GM12878 (cell line): ENCODE data around the gene NKIRAS2. TPM values are rescaled to one million over a fixed set of nuclear protein-coding genes. Genes with fewer than 3 reads are reported as not detected.
A peak's percentile ranks its signal among the peaks of the same experiment; 100 is the strongest.

Experiments used
- ASH2L ChIP-seq: fragments of 300-600, 200-600 bp; sonication (generic); IDR thresholded peaks from 2 replicates; pipeline ENCODE4 v1.6.1; 2017; ENCODE audit warnings: low read depth, mild to moderate bottlenecking, borderline replicate concordance
- ATF7 ChIP-seq: fragments of 450-650 bp; IDR thresholded peaks from 2 replicates; pipeline ENCODE4 v1.6.1; 2016; ENCODE audit warnings: low read depth, mild to moderate bottlenecking
- BACH1 ChIP-seq: fragments of 450-650 bp; IDR thresholded peaks from 2 replicates; pipeline ENCODE4 v1.6.1; 2017; ENCODE audit warnings: mild to moderate bottlenecking, borderline replicate concordance
- CBFB ChIP-seq: IDR thresholded peaks from 2 replicates; pipeline ENCODE4 v1.6.1; 2016; ENCODE audit warnings: antibody characterized with exemption, low read depth
- CBX3 ChIP-seq: fragments of 200-600 bp; sonication (generic); IDR thresholded peaks from 2 replicates; pipeline ENCODE4 v1.6.1; 2016; ENCODE audit warnings: low read depth, borderline replicate concordance
- CREM ChIP-seq: IDR thresholded peaks from 2 replicates; pipeline ENCODE4 v1.6.1; 2014; ENCODE audit warnings: antibody characterized with exemption, low read depth
- ESRRA ChIP-seq: IDR thresholded peaks from 2 replicates; pipeline ENCODE4 v1.6.1; 2012; ENCODE audit warnings: mild to moderate bottlenecking, low read length, improper control_type of control experiment
- GABPA ChIP-seq: IDR thresholded peaks from 2 replicates; pipeline ENCODE4 v1.6.1; 2014; ENCODE audit warnings: antibody characterized with exemption, low read depth, mild to moderate bottlenecking, inconsistent platforms
- KAT2A ChIP-seq: conservative IDR thresholded peaks from 2 replicates; pipeline ENCODE4 v1.6.1; 2011; ENCODE audit warnings: low read depth, low read length; ENCODE audit not compliant: control insufficient read depth
- LARP7 ChIP-seq: fragments of 450-650 bp; IDR thresholded peaks from 2 replicates; pipeline ENCODE4 v1.6.1; 2017; ENCODE audit warnings: mild to moderate bottlenecking
- MYC ChIP-seq: IDR thresholded peaks from 2 replicates; pipeline ENCODE4 v1.6.1; 2011; ENCODE audit warnings: mild to moderate bottlenecking, low read length, moderate library complexity, inconsistent platforms; ENCODE audit not compliant: insufficient read depth, insufficient replicate concordance, insufficient read length, severe bottlenecking
- PAX5 ChIP-seq: IDR thresholded peaks from 2 replicates; pipeline ENCODE4 v1.6.1; 2011; ENCODE audit warnings: low read depth, low read length, borderline replicate concordance
- TARDBP ChIP-seq: IDR thresholded peaks from 2 replicates; pipeline ENCODE4 v1.6.1; 2016; ENCODE audit warnings: borderline replicate concordance
- TCF12 ChIP-seq: IDR thresholded peaks from 2 replicates; pipeline ENCODE4 v1.6.1; 2011; ENCODE audit warnings: low read depth, mild to moderate bottlenecking, low read length
- polyA plus RNA-seq, 11 experiments: library from polyadenylated mRNA; depleted of rRNA in 4 of 11; unstranded in 6 of 11; stranded (reverse) in 5 of 11; fragments of >200 nt; fragmentation: Nextera tagmentation in 4 of 11; fragmentation: Illumina TruSeq in 1 of 11; extraction: Ambion mirVana in 4 of 11; extraction: Trizol in 1 of 11; gene quantifications; 1 replicate in 1 of 11; 2 replicates in 10 of 11; pipeline versions ENCODE4 v1.2.1 to v1.2.3, GENCODE V29; 2011 to 2016; ENCODE audit warnings: inconsistent platforms in 2 of 11, missing spikeins in 2 of 11, low read depth in 1 of 11
- total RNA-seq, 4 experiments: library from RNA; depleted of rRNA in 3 of 4; stranded (reverse); fragments of >200 nt in 3 of 4; fragmentation: Illumina TruSeq in 1 of 4; extraction: Trizol in 1 of 4; gene quantifications; 2 replicates each; pipeline versions ENCODE4 v1.2.1 to v1.2.3, GENCODE V29; 2013 to 2021
- TF ChIP-seq, protein P1 (sequence below), 3 experiments: IDR thresholded peaks in 2 of 3; conservative IDR thresholded peaks in 1 of 3; 2 replicates each; pipeline ENCODE4 v1.5.1; 2011; ENCODE audit warnings: low read depth in 3 of 3, low read length in 3 of 3, mild to moderate bottlenecking in 3 of 3, control low read depth in 2 of 3, moderate library complexity in 2 of 3, inconsistent platforms in 1 of 3, mixed read lengths in 1 of 3; ENCODE audit not compliant: control insufficient read depth in 2 of 3, insufficient read depth in 1 of 3; ENCODE audit errors: extremely low read depth in 1 of 3
- TF ChIP-seq, protein P2 (sequence below): fragments of 450-650 bp; IDR thresholded peaks from 2 replicates; pipeline ENCODE4 v1.6.1; 2017; ENCODE audit warnings: mild to moderate bottlenecking
- TF ChIP-seq, protein P3 (sequence below): IDR thresholded peaks from 2 replicates; pipeline ENCODE4 v1.6.1; 2012; ENCODE audit warnings: low read depth, low read length, improper control_type of control experiment
- TF ChIP-seq, protein P4 (sequence below): IDR thresholded peaks from 2 replicates; pipeline ENCODE4 v1.6.1; 2011; ENCODE audit warnings: low read depth, mild to moderate bottlenecking, low read length, moderate library complexity, borderline replicate concordance; ENCODE audit errors: extremely low read depth
- TF ChIP-seq, protein P5 (sequence below): IDR thresholded peaks from 2 replicates; pipeline ENCODE4 v1.6.1; 2012; ENCODE audit warnings: improper control_type of control experiment, low read depth, low read length; ENCODE audit not compliant: insufficient replicate concordance

The NKIRAS2 gene
- total and polyA plus RNA-seq, 10 of the 15 experiments (the other 5 are each of a cell fraction or from before 2014, with no cell fraction given): 6.4 to 49.7 (median 27.2) TPM

DNA sequence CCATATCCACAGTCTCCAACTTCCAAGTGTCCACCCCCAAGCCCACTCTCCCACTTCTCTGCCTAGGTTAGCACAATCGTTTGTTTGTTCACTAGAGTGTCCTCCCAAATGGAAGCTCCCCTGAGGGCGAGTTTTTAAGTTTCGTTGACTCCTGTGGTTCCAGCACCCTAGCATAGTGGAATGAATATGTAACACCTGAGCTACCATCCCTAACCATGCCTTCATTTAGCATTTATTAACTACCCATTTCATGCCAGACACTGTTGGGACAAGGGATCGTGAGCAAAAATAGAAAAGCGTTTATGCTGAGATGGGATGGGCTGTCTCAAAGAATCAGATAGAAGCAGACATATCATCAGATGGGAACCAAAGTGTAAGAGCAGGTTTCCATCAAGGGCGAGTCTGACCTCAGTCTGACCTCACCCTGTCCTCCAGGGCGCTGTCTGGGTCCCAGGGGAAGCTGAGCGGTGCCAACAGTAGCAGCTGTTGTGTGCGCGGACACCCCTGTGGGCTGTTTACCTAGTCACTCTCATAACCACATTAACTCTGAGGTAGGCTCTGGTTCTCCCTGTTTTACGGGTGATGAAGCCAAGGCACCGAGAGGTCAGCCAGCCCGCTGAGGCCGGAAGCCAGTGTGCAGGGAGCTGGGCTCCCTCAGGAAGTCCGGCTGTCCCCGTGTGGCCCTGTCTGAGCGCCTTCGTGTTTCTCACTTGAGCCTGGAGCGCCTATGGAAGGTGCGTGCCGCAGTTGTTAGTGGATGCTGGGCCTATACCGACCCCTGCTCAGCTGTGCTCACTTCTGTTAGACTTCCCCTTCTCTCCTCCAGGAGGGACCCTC lies 47.1 kb upstream of the NKIRAS2 start (continued):
- TF ChIP-seq, protein P1, sequence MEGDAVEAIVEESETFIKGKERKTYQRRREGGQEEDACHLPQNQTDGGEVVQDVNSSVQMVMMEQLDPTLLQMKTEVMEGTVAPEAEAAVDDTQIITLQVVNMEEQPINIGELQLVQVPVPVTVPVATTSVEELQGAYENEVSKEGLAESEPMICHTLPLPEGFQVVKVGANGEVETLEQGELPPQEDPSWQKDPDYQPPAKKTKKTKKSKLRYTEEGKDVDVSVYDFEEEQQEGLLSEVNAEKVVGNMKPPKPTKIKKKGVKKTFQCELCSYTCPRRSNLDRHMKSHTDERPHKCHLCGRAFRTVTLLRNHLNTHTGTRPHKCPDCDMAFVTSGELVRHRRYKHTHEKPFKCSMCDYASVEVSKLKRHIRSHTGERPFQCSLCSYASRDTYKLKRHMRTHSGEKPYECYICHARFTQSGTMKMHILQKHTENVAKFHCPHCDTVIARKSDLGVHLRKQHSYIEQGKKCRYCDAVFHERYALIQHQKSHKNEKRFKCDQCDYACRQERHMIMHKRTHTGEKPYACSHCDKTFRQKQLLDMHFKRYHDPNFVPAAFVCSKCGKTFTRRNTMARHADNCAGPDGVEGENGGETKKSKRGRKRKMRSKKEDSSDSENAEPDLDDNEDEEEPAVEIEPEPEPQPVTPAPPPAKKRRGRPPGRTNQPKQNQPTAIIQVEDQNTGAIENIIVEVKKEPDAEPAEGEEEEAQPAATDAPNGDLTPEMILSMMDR (IDR thresholded peaks at IDR 0.05 in 2 of 3, conservative IDR thresholded peaks at IDR 0.05 in 1 of 3; ENCODE audit: control insufficient read depth in 2 of 3, extremely low read depth in 1 of 3, insufficient read depth in 1 of 3, low read depth in 3 of 3, low read length in 3 of 3): no peak
- TF ChIP-seq PAX5: peak; percentile 38; the same call in 1 of the 2 replicates
- no peak for TF ChIP-seq CBFB
- TF ChIP-seq, protein P2, sequence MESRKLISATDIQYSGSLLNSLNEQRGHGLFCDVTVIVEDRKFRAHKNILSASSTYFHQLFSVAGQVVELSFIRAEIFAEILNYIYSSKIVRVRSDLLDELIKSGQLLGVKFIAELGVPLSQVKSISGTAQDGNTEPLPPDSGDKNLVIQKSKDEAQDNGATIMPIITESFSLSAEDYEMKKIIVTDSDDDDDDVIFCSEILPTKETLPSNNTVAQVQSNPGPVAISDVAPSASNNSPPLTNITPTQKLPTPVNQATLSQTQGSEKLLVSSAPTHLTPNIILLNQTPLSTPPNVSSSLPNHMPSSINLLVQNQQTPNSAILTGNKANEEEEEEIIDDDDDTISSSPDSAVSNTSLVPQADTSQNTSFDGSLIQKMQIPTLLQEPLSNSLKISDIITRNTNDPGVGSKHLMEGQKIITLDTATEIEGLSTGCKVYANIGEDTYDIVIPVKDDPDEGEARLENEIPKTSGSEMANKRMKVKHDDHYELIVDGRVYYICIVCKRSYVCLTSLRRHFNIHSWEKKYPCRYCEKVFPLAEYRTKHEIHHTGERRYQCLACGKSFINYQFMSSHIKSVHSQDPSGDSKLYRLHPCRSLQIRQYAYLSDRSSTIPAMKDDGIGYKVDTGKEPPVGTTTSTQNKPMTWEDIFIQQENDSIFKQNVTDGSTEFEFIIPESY: no peak
- no peak for TF ChIP-seq BACH1
- no peak for TF ChIP-seq CBX3
- TF ChIP-seq, protein P3, sequence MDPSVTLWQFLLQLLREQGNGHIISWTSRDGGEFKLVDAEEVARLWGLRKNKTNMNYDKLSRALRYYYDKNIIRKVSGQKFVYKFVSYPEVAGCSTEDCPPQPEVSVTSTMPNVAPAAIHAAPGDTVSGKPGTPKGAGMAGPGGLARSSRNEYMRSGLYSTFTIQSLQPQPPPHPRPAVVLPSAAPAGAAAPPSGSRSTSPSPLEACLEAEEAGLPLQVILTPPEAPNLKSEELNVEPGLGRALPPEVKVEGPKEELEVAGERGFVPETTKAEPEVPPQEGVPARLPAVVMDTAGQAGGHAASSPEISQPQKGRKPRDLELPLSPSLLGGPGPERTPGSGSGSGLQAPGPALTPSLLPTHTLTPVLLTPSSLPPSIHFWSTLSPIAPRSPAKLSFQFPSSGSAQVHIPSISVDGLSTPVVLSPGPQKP: no peak
- TF ChIP-seq, protein P4, sequence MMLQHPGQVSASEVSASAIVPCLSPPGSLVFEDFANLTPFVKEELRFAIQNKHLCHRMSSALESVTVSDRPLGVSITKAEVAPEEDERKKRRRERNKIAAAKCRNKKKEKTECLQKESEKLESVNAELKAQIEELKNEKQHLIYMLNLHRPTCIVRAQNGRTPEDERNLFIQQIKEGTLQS: no peak
- no peak for TF ChIP-seq GABPA
- TF ChIP-seq, protein P5, sequence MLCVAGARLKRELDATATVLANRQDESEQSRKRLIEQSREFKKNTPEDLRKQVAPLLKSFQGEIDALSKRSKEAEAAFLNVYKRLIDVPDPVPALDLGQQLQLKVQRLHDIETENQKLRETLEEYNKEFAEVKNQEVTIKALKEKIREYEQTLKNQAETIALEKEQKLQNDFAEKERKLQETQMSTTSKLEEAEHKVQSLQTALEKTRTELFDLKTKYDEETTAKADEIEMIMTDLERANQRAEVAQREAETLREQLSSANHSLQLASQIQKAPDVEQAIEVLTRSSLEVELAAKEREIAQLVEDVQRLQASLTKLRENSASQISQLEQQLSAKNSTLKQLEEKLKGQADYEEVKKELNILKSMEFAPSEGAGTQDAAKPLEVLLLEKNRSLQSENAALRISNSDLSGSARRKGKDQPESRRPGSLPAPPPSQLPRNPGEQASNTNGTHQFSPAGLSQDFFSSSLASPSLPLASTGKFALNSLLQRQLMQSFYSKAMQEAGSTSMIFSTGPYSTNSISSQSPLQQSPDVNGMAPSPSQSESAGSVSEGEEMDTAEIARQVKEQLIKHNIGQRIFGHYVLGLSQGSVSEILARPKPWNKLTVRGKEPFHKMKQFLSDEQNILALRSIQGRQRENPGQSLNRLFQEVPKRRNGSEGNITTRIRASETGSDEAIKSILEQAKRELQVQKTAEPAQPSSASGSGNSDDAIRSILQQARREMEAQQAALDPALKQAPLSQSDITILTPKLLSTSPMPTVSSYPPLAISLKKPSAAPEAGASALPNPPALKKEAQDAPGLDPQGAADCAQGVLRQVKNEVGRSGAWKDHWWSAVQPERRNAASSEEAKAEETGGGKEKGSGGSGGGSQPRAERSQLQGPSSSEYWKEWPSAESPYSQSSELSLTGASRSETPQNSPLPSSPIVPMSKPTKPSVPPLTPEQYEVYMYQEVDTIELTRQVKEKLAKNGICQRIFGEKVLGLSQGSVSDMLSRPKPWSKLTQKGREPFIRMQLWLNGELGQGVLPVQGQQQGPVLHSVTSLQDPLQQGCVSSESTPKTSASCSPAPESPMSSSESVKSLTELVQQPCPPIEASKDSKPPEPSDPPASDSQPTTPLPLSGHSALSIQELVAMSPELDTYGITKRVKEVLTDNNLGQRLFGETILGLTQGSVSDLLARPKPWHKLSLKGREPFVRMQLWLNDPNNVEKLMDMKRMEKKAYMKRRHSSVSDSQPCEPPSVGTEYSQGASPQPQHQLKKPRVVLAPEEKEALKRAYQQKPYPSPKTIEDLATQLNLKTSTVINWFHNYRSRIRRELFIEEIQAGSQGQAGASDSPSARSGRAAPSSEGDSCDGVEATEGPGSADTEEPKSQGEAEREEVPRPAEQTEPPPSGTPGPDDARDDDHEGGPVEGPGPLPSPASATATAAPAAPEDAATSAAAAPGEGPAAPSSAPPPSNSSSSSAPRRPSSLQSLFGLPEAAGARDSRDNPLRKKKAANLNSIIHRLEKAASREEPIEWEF: no peak
- TF ChIP-seq ESRRA: no peak
- TF ChIP-seq TCF12: peak; percentile 82
- no peak for TF ChIP-seq KAT2A
- TF ChIP-seq MYC: no peak
- TF ChIP-seq LARP7: 0 out of 2 replicates have a peak, but pooled peaks have one; percentile 12
- no peak for TF ChIP-seq CREM
- no peak for TF ChIP-seq TARDBP
- TF ChIP-seq ASH2L: no peak
- 0 out of 2 replicates have a peak, but pooled peaks have one; percentile 22 for TF ChIP-seq ATF7
